Neural cell (in vitro differentiated cells): ENCODE measurements around the gene FZD8. TPM values are rescaled to one million over a fixed set of nuclear protein-coding genes. Genes with fewer than 3 reads are reported as not detected.

Experiments
- H2AFZ ChIP-seq: fragments of 200-600, 300-800 bp; sonication (generic), shearing (Covaris generic); 2 replicates; pipeline ENCODE4 v1.6.0; 2014; ENCODE audit warnings: low read depth, mild to moderate bottlenecking, antibody characterized with exemption, low read length, moderate library complexity
- H3F3A ChIP-seq: fragments of 200-600 bp; shearing (Covaris generic); 2 replicates; pipeline ENCODE4 v1.6.1; 2016; ENCODE audit warnings: mild to moderate bottlenecking, moderate library complexity, mixed read lengths, antibody characterized with exemption, low read length; ENCODE audit not compliant: insufficient read depth, poor library complexity, severe bottlenecking
- H3K27ac ChIP-seq: fragments of 200-600, 300-800 bp; sonication (generic), shearing (Covaris generic); 2 replicates; pipeline ENCODE4 v1.5.1; 2014; ENCODE audit warnings: mild to moderate bottlenecking, low read length, moderate library complexity
- H3K27me3 ChIP-seq: fragments of 300-800, 200-600 bp; sonication (generic), shearing (Covaris generic); 2 replicates; pipeline ENCODE4 v1.6.0; 2014; ENCODE audit warnings: mild to moderate bottlenecking, low read depth, low read length, moderate library complexity; ENCODE audit not compliant: insufficient read depth
- H3K36me3 ChIP-seq: fragments of 300-800, 200-600 bp; sonication (generic), shearing (Covaris generic); 2 replicates; pipeline ENCODE4 v1.5.1; 2014; ENCODE audit warnings: mild to moderate bottlenecking, antibody characterized with exemption, low read length, moderate library complexity; ENCODE audit not compliant: insufficient read depth
- H3K4me2 ChIP-seq: fragments of 300-800, 200-600 bp; sonication (generic), shearing (Covaris generic); 2 replicates; pipeline ENCODE4 v1.6.0; 2014; ENCODE audit warnings: mild to moderate bottlenecking, low read length
- H3K4me3 ChIP-seq: fragments of 300-800, 200-600 bp; sonication (generic), shearing (Covaris generic); 2 replicates; pipeline ENCODE4 v1.5.1; 2014; ENCODE audit warnings: mild to moderate bottlenecking, low read length, moderate library complexity
- H3K79me2 ChIP-seq: fragments of 200-600 bp; shearing (Covaris generic); replicated peaks from 2 replicates; pipeline ENCODE4 v1.6.0; 2014; ENCODE audit warnings: mild to moderate bottlenecking, low read length, moderate library complexity; ENCODE audit not compliant: insufficient read depth
- H3K9ac ChIP-seq: fragments of 300-800, 200-600 bp; sonication (generic), shearing (Covaris generic); 2 replicates; pipeline ENCODE4 v1.6.1; 2016; ENCODE audit warnings: mild to moderate bottlenecking, low read length, mixed read lengths
- H3K9me2 ChIP-seq: fragments of 200-600 bp; shearing (Covaris generic); 2 replicates; pipeline ENCODE4 v1.6.1; 2016; ENCODE audit warnings: mild to moderate bottlenecking, low read length, mixed read lengths; ENCODE audit not compliant: insufficient read depth
- H3K9me3 ChIP-seq: fragments of 200-600, 300-800 bp; sonication (generic), shearing (Covaris generic); 2 replicates; pipeline ENCODE4 v1.6.1; 2016; ENCODE audit warnings: mild to moderate bottlenecking, mixed run types, low read length, moderate library complexity, mixed read lengths
- H4K20me1 ChIP-seq: fragments of 200-600 bp; shearing (Covaris generic); 2 replicates; pipeline ENCODE4 v1.6.1; 2016; ENCODE audit warnings: mild to moderate bottlenecking, mixed run types; ENCODE audit not compliant: insufficient read depth
- EP300 ChIP-seq: fragments of 450-650 bp; conservative IDR thresholded peaks from 2 replicates; pipeline ENCODE4 v1.6.1; 2014; ENCODE audit warnings: antibody characterized with exemption, mild to moderate bottlenecking, moderate library complexity; ENCODE audit not compliant: poor library complexity, severe bottlenecking
- EZH2 ChIP-seq: fragments of 200-600, 300-800 bp; shearing (Covaris generic), sonication (generic); IDR thresholded peaks from 2 replicates; pipeline ENCODE4 v1.6.1; 2014; ENCODE audit warnings: antibody characterized with exemption, low read length, borderline replicate concordance, mild to moderate bottlenecking; ENCODE audit not compliant: insufficient read depth, poor library complexity, severe bottlenecking
- MXI1 ChIP-seq: fragments of 450-650 bp; conservative IDR thresholded peaks from 2 replicates; pipeline ENCODE4 v1.6.1; 2014; ENCODE audit warnings: antibody characterized with exemption, mild to moderate bottlenecking; ENCODE audit not compliant: poor library complexity, severe bottlenecking
- POLR2AphosphoS5 ChIP-seq: IDR thresholded peaks from 2 replicates; pipeline ENCODE4 v1.6.1; 2012
- RAD21 ChIP-seq: fragments of 450-650 bp; conservative IDR thresholded peaks from 2 replicates; pipeline ENCODE4 v1.6.1; 2014; ENCODE audit warnings: antibody characterized with exemption, mild to moderate bottlenecking, moderate library complexity
- SMC3 ChIP-seq: fragments of 450-650 bp; conservative IDR thresholded peaks from 2 replicates; pipeline ENCODE4 v1.6.1; 2014; ENCODE audit warnings: antibody characterized with exemption, mild to moderate bottlenecking, moderate library complexity; ENCODE audit not compliant: poor library complexity
- TAF1 ChIP-seq: IDR thresholded peaks from 2 replicates; pipeline ENCODE4 v1.6.1; 2012; ENCODE audit warnings: low read depth
- polyA plus RNA-seq: library from polyadenylated mRNA; depleted of rRNA; stranded (reverse); fragments of >200 nt; gene quantifications from 2 replicates; pipeline ENCODE4 v1.2.3, GENCODE V29; 2014
- TF ChIP-seq, protein P1 (sequence below): IDR thresholded peaks from 2 replicates; pipeline ENCODE4 v1.6.1; 2012; ENCODE audit warnings: borderline replicate concordance
- TF ChIP-seq, protein P2 (sequence below): fragments of 450-650 bp; IDR thresholded peaks from 2 replicates; pipeline ENCODE4 v1.5.1; 2014; ENCODE audit warnings: antibody characterized with exemption, mild to moderate bottlenecking, moderate library complexity; ENCODE audit not compliant: poor library complexity, severe bottlenecking

Gene FZD8
- polyA plus RNA-seq, 1 donor from 2014 or later: 1.6 TPM

DNA sequence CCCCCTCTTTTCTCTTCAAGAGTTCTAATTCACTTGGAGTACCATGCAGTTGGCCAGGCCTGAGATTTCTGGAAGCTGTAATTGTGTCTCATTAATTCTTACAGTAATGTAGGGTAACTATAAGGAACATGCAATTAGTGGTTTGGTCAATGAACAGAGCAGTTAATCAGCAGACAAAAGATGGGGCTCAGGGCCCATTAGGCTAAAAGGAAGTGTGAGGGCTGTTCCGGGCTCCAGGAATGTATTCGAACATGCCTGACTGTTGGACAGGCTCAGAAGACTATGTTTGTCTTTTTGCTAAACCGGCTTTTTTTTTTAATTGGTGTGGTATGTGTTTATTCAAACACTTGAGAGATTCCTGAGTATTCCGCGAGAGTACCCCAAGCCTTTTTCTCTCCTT lies 42.5 kb upstream of the FZD8 start:
- H2AFZ ChIP-seq: no peak overlapping the region
- H3K9ac ChIP-seq: no peak overlapping the region
- H3K9me2 ChIP-seq: no peaks in the 10 kb centered on the region
- H3K4me3 ChIP-seq: no peak overlapping the region
- H3K4me2 ChIP-seq: no peak overlapping the region
- no peaks in the 10 kb centered on the region for H3K79me2 ChIP-seq
- H3K9me3 ChIP-seq: no peaks in the 10 kb centered on the region
- TF ChIP-seq RAD21: no peak
- TF ChIP-seq, protein P1, sequence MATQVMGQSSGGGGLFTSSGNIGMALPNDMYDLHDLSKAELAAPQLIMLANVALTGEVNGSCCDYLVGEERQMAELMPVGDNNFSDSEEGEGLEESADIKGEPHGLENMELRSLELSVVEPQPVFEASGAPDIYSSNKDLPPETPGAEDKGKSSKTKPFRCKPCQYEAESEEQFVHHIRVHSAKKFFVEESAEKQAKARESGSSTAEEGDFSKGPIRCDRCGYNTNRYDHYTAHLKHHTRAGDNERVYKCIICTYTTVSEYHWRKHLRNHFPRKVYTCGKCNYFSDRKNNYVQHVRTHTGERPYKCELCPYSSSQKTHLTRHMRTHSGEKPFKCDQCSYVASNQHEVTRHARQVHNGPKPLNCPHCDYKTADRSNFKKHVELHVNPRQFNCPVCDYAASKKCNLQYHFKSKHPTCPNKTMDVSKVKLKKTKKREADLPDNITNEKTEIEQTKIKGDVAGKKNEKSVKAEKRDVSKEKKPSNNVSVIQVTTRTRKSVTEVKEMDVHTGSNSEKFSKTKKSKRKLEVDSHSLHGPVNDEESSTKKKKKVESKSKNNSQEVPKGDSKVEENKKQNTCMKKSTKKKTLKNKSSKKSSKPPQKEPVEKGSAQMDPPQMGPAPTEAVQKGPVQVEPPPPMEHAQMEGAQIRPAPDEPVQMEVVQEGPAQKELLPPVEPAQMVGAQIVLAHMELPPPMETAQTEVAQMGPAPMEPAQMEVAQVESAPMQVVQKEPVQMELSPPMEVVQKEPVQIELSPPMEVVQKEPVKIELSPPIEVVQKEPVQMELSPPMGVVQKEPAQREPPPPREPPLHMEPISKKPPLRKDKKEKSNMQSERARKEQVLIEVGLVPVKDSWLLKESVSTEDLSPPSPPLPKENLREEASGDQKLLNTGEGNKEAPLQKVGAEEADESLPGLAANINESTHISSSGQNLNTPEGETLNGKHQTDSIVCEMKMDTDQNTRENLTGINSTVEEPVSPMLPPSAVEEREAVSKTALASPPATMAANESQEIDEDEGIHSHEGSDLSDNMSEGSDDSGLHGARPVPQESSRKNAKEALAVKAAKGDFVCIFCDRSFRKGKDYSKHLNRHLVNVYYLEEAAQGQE: no peak
- TF ChIP-seq MXI1: no peak
- no peak for TF ChIP-seq EZH2
- no peak for TF ChIP-seq POLR2AphosphoS5
- TF ChIP-seq SMC3: no peak
- no peak for TF ChIP-seq TAF1
- TF ChIP-seq, protein P2, sequence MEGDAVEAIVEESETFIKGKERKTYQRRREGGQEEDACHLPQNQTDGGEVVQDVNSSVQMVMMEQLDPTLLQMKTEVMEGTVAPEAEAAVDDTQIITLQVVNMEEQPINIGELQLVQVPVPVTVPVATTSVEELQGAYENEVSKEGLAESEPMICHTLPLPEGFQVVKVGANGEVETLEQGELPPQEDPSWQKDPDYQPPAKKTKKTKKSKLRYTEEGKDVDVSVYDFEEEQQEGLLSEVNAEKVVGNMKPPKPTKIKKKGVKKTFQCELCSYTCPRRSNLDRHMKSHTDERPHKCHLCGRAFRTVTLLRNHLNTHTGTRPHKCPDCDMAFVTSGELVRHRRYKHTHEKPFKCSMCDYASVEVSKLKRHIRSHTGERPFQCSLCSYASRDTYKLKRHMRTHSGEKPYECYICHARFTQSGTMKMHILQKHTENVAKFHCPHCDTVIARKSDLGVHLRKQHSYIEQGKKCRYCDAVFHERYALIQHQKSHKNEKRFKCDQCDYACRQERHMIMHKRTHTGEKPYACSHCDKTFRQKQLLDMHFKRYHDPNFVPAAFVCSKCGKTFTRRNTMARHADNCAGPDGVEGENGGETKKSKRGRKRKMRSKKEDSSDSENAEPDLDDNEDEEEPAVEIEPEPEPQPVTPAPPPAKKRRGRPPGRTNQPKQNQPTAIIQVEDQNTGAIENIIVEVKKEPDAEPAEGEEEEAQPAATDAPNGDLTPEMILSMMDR: no peak
- TF ChIP-seq EP300: no peak
- no peak overlapping the region for H3K27ac ChIP-seq
- no peaks in the 10 kb centered on the region for H4K20me1 ChIP-seq
- H3K27me3 ChIP-seq: no peaks in the 10 kb centered on the region
- no peaks in the 10 kb centered on the region for H3F3A ChIP-seq
- H3K36me3 ChIP-seq: no peaks in the 10 kb centered on the region

DNA sequence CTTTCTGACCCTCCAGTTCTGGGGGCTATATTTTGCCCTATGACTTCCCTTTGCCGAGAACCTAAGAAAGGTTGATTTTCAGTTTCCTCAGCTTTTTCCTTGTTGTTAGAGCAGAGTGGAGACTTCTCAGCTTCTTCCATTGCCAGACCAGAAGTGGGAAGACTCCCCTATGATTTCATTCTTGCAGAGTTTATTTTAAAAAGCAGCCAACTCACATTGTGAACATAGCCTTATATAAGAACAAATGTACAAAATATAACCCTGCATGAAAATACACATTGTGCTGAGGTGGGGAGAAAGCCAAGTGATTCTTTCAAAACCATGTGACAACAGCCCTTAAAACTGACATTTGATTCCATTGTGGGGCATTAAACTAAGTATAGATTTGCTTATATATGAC lies 33.8 kb upstream of the FZD8 start:
- H2AFZ ChIP-seq: no peak overlapping the region
- H3K9ac ChIP-seq: no peak overlapping the region
- H3K79me2 ChIP-seq: no peaks in the 10 kb centered on the region

More for the DNA sequence above, 33.8 kb upstream of the FZD8 start:
- H3K9me2 ChIP-seq: no peaks in the 10 kb centered on the region
- no peak overlapping the region for H3K4me2 ChIP-seq
- H3K27ac ChIP-seq: no peak overlapping the region
- no peaks in the 10 kb centered on the region for H3K9me3 ChIP-seq
- no peaks in the 10 kb centered on the region for H3K27me3 ChIP-seq
- no peaks in the 10 kb centered on the region for H4K20me1 ChIP-seq
- no peaks in the 10 kb centered on the region for H3K36me3 ChIP-seq
- no peak overlapping the region for H3K4me3 ChIP-seq
- TF ChIP-seq, protein P2: no peak
- TF ChIP-seq EZH2: no peak
- no peak for TF ChIP-seq SMC3
- TF ChIP-seq TAF1: no peak
- TF ChIP-seq, protein P1: no peak
- TF ChIP-seq EP300: no peak
- no peak for TF ChIP-seq MXI1
- no peak for TF ChIP-seq POLR2AphosphoS5
- TF ChIP-seq RAD21: no peak
- H3F3A ChIP-seq: no peaks in the 10 kb centered on the region
